HepG2 (cell line): ENCODE measurements around the gene DDAH2. TPM values are rescaled to one million over a fixed set of nuclear protein-coding genes. Genes with fewer than 3 reads are reported as not detected.

ENCODE experiments used
- ATAC-seq: fragments of 200-7000 bp; cut with Tn5 transposase; 3 replicates; pipeline ENCODE4 v1.9.1; 2020; ENCODE audit warnings: mild to moderate bottlenecking, moderate library complexity
- BruUV-seq: library from RNA; stranded (reverse); fragments of 400-500 nt; replicated peaks from 2 replicates; lab custom pipeline; 2021; lab: Mats Ljungman, UMichigan
- CTCF ChIA-PET: fragments of 300-600 bp; formaldehyde crosslinking; extraction: SDS; loops from one replicate; lab custom pipeline; 2021; ENCODE audit warnings: low total read pairs, inconsistent platforms, low intra/inter-chr PET ratio; lab: Yijun Ruan, JAX
- POLR2A ChIA-PET: fragments of 350-600 bp; sonication (Branson Sonifier 250); formaldehyde crosslinking; loops from one replicate; lab custom pipeline; 2020; ENCODE audit warnings: antibody characterized with exemption, inconsistent platforms; lab: Yijun Ruan, JAX
- DNase-seq: peaks from one replicate; pipeline ENCODE4 v3.0.0-alpha.2; 2015; ENCODE audit warnings: low spot score
- FAIRE-seq: peaks from 3 replicates; lab custom pipeline; 2011; peaks lifted over from hg19 to GRCh38; lab: Jason Lieb, UNC
- H2AFZ ChIP-seq: one replicate; pipeline ENCODE4 v1.6.1; 2011; ENCODE audit warnings: low read length, inconsistent platforms
- H3K27ac ChIP-seq: fragments of 300-600 bp; 3 replicates; pipeline ENCODE4 v1.8.0; 2011; ENCODE audit warnings: mixed run types, mild to moderate bottlenecking, mixed read lengths, low read length, inconsistent platforms; ENCODE audit not compliant: insufficient read depth; ENCODE audit errors: extremely low read length
- H3K27me3 ChIP-seq, 2 experiments: fragments of 200-600 bp in 1 of 2; 2 replicates in 1 of 2; 3 replicates in 1 of 2; pipeline versions ENCODE4 v1.6.0 to v1.8.0; 2011; ENCODE audit warnings: low read length in 2 of 2, mild to moderate bottlenecking in 2 of 2, moderate library complexity in 2 of 2, inconsistent platforms in 1 of 2; ENCODE audit not compliant: insufficient read depth in 2 of 2, control insufficient read depth in 1 of 2
- H3K36me3 ChIP-seq, 2 experiments: fragments of 200-600 bp in 1 of 2; replicated peaks in 1 of 2; 2 replicates in 1 of 2; 3 replicates in 1 of 2; pipeline versions ENCODE4 v1.5.1 to v1.8.0; 2011; ENCODE audit warnings: low read length in 2 of 2, inconsistent platforms in 1 of 2; ENCODE audit not compliant: insufficient read depth in 2 of 2, control insufficient read depth in 1 of 2
- H3K4me1 ChIP-seq: 2 replicates; pipeline ENCODE4 v1.5.1; 2012; ENCODE audit warnings: low read length, inconsistent platforms; ENCODE audit not compliant: insufficient read depth
- H3K4me2 ChIP-seq: 2 replicates; pipeline ENCODE4 v1.6.0; 2011; ENCODE audit warnings: low read depth, low read length, inconsistent platforms
- H3K4me3 ChIP-seq, 3 experiments: fragments of 200-600 bp in 1 of 3; sonication (generic), shearing (Covaris generic) in 1 of 3; replicated peaks in 1 of 3; 2 replicates each; pipeline ENCODE4 v1.5.1; 2011 to 2016; ENCODE audit warnings: low read length in 3 of 3, inconsistent platforms in 2 of 3, low read depth in 2 of 3, mild to moderate bottlenecking in 2 of 3, control low read depth in 1 of 3, mixed read lengths in 1 of 3; ENCODE audit not compliant: insufficient read depth in 1 of 3
- H3K79me2 ChIP-seq: one replicate; pipeline ENCODE4 v1.6.1; 2011; ENCODE audit warnings: low read length, inconsistent platforms; ENCODE audit not compliant: insufficient read depth
- H3K9ac ChIP-seq: 2 replicates; pipeline ENCODE4 v1.6.0; 2011; ENCODE audit warnings: mild to moderate bottlenecking, low read depth, low read length, inconsistent platforms; ENCODE audit not compliant: insufficient read depth
- H3K9me3 ChIP-seq: 2 replicates; pipeline ENCODE4 v1.5.1; 2012; ENCODE audit warnings: mild to moderate bottlenecking, low read length
- H4K20me1 ChIP-seq: 2 replicates; pipeline ENCODE4 v1.6.0; 2011; ENCODE audit warnings: inconsistent platforms, mild to moderate bottlenecking, low read length, moderate library complexity; ENCODE audit not compliant: insufficient read depth
- EHMT2 ChIP-seq: fragments of 200-600 bp; sonication (generic); IDR thresholded peaks from 2 replicates; pipeline ENCODE4 v1.7.0; 2017; ENCODE audit warnings: antibody characterized with exemption, low read depth, low read length, borderline replicate concordance
- MBNL3 ChIP-seq: fragments of 250-450 bp; sonication (Bioruptor Pico); conservative IDR thresholded peaks from 2 replicates; pipeline ENCODE4 v1.8.0; 2022; ENCODE audit warnings: mild to moderate bottlenecking, inconsistent platforms
- POGK ChIP-seq: sonication (generic); formaldehyde crosslinking; conservative IDR thresholded peaks from 2 replicates; pipeline ENCODE4 v1.8.0; 2022; ENCODE audit warnings: mild to moderate bottlenecking, moderate library complexity, missing genetic modification reagents
- RCOR2 ChIP-seq: IDR thresholded peaks from 2 replicates; pipeline ENCODE4 v1.6.1; 2016; ENCODE audit warnings: missing biosample characterization, missing genetic modification reagents
- REST ChIP-seq, 2 experiments: IDR thresholded peaks; 2 replicates each; pipeline ENCODE4 v1.6.1; 2011 to 2012; ENCODE audit warnings: low read length in 2 of 2, borderline replicate concordance in 1 of 2, low read depth in 1 of 2, mild to moderate bottlenecking in 1 of 2, moderate library complexity in 1 of 2
- ZFP62 ChIP-seq: sonication (generic); formaldehyde crosslinking; IDR thresholded peaks from 2 replicates; pipeline ENCODE4 v1.4.0; 2020; ENCODE audit warnings: missing genetic modification reagents
- ZFP90 ChIP-seq: sonication (generic); formaldehyde crosslinking; IDR thresholded peaks from 2 replicates; pipeline ENCODE4 v1.8.0; 2022; ENCODE audit warnings: missing genetic modification reagents, mild to moderate bottlenecking, inconsistent platforms, borderline replicate concordance
- ZNF792 ChIP-seq: IDR thresholded peaks from 2 replicates; pipeline ENCODE4 v1.6.1; 2016
- WGBS: methylation state at CpG from one replicate; pipeline ENCODE4 v1.1.6; 2017; ENCODE audit warnings: low lambda C conversion rate; 5-methylcytosine and 5-hydroxymethylcytosine counted together
- in situ Hi-C: cut with HindIII; loops from 2 replicates; pipeline ENCODE4 v1.10.0; 2017; ENCODE audit warnings: low pct_unique_long_range_greater_than_20kb; ENCODE audit not compliant: extremely low pct_ligation_motif_present
- intact Hi-C: fragments of 100-400 bp; cut with micrococcal nuclease; formaldehyde crosslinking; loops from one replicate; pipeline ENCODE4 v1.10.0; 2022; ENCODE audit not compliant: unreplicated experiment
- polyA plus RNA-seq, 8 experiments: library from polyadenylated mRNA; depleted of rRNA in 3 of 8; stranded (reverse) in 7 of 8; unstranded in 1 of 8; fragments of >200 nt; fragmentation: Illumina TruSeq in 4 of 8; extraction: Trizol in 4 of 8; gene quantifications; 2 replicates each; pipeline versions ENCODE4 v1.2.1 to v1.2.3, GENCODE V29; 2011 to 2016; ENCODE audit warnings: low read depth in 4 of 8, missing spikeins in 1 of 8, mixed read lengths in 1 of 8; ENCODE audit not compliant: insufficient read depth in 1 of 8
- total RNA-seq, 5 experiments: library from RNA; depleted of rRNA; stranded (reverse); fragments of >200 nt; fragmentation: Illumina TruSeq; extraction: Trizol; gene quantifications; 2 replicates each; pipeline ENCODE4 v1.2.3, GENCODE V29; 2016; ENCODE audit warnings: low read depth in 1 of 5
- TF ChIP-seq, protein P1 (sequence below): sonication (generic); formaldehyde crosslinking; IDR thresholded peaks from 2 replicates; pipeline ENCODE4 v1.4.0; 2020; ENCODE audit warnings: missing genetic modification reagents, borderline replicate concordance
- TF ChIP-seq, protein P2 (sequence below): sonication (generic); formaldehyde crosslinking; IDR thresholded peaks from 2 replicates; pipeline ENCODE4 v1.8.1; 2023; ENCODE audit warnings: mild to moderate bottlenecking, moderate library complexity, missing genetic modification reagents
- TF ChIP-seq, protein P3 (sequence below): sonication (generic); formaldehyde crosslinking; IDR thresholded peaks from 2 replicates; pipeline ENCODE4 v1.9.0; 2021; ENCODE audit warnings: missing genetic modification reagents, mild to moderate bottlenecking, borderline replicate concordance

Gene DDAH2
- total and polyA plus RNA-seq, 2 of the 13 experiments (the other 11 are each of a cell fraction or from before 2014, with no cell fraction given): 16.4 to 21.1 TPM

- Histone ChIP-seq H4K20me1 (no peaks in the 10 kb centered on the region), H3K36me3 (peaks cover 0 to 2% of the 10 kb centered on the region in 2 experiments; a peak in 3 of 5 replicates), H3K27me3 (no peaks in the 10 kb centered on the region), H3K4me2 (no peak within 1 kb of the TSS), H3K9ac (no peak within 1 kb of the TSS), H3K9me3 (no peaks in the 10 kb centered on the region), H3K4me3 (no peak within 1 kb of the TSS), H3K79me2 (no peaks in the 10 kb centered on the region), H3K4me1 (peaks cover 45% of the 10 kb centered on the region), H3K27ac (no peak within 1 kb of the TSS), H2AFZ (no peak within 1 kb of the TSS)
- WGBS: 77% methylated on average over 4 of the region's 4 CpGs
- FAIRE-seq (no peak), DNase-seq (no peak), ATAC-seq (no peak)
- intact Hi-C loops: no loop called here
- no TSS peak for BruUV-seq
- CTCF ChIA-PET: no interaction called here
- POLR2A ChIA-PET: interaction anchor here (1.0 to 11.5 kb wide), 3 partner anchors 24 to 25 kb away, joined by 3 to 96 read pairs (median 10); partner anchors contain the start of genes CLIC1 and MSH5
- in situ Hi-C loops: no loop called here
- TF ChIP-seq POGK (CRISPR knock-in tag): no peak
- TF ChIP-seq ZNF792 (CRISPR knock-in tag): no peak
- TF ChIP-seq, protein P1, sequence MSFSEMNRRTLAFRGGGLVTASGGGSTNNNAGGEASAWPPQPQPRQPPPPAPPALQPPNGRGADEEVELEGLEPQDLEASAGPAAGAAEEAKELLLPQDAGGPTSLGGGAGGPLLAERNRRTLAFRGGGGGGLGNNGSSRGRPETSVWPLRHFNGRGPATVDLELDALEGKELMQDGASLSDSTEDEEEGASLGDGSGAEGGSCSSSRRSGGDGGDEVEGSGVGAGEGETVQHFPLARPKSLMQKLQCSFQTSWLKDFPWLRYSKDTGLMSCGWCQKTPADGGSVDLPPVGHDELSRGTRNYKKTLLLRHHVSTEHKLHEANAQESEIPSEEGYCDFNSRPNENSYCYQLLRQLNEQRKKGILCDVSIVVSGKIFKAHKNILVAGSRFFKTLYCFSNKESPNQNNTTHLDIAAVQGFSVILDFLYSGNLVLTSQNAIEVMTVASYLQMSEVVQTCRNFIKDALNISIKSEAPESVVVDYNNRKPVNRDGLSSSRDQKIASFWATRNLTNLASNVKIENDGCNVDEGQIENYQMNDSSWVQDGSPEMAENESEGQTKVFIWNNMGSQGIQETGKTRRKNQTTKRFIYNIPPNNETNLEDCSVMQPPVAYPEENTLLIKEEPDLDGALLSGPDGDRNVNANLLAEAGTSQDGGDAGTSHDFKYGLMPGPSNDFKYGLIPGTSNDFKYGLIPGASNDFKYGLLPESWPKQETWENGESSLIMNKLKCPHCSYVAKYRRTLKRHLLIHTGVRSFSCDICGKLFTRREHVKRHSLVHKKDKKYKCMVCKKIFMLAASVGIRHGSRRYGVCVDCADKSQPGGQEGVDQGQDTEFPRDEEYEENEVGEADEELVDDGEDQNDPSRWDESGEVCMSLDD: no peak
- no peak for TF ChIP-seq MBNL3 (CRISPR knock-in tag)
- no peak for TF ChIP-seq EHMT2
- TF ChIP-seq RCOR2 (CRISPR knock-in tag): no peak
- TF ChIP-seq, protein P2, sequence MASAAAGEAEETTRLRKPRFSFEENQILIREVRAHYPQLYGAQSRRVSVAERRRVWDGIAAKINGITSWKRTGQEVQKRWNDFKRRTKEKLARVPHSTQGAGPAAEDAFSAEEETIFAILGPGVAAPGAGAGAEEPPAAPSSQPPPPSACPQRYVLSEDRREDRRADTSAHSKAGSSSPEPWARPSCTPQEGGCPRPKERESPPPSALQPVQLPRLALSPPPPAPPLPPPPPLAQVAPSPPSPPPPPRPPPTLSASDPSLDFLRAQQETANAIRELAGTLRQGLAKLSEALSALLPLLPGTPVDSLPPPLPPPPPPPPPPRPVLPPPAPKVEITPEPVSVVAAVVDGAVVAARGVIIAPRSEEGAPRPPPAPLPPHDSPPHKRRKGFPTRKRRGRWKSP (CRISPR knock-in tag): no peak
- TF ChIP-seq, protein P3, sequence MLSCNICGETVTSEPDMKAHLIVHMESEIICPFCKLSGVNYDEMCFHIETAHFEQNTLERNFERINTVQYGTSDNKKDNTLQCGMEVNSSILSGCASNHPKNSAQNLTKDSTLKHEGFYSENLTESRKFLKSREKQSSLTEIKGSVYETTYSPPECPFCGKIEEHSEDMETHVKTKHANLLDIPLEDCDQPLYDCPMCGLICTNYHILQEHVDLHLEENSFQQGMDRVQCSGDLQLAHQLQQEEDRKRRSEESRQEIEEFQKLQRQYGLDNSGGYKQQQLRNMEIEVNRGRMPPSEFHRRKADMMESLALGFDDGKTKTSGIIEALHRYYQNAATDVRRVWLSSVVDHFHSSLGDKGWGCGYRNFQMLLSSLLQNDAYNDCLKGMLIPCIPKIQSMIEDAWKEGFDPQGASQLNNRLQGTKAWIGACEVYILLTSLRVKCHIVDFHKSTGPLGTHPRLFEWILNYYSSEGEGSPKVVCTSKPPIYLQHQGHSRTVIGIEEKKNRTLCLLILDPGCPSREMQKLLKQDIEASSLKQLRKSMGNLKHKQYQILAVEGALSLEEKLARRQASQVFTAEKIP (CRISPR knock-in tag): no peak
- TF ChIP-seq ZFP62: no peak
- no peak for TF ChIP-seq ZFP90 (CRISPR knock-in tag)
- TF ChIP-seq REST (IDR thresholded peaks at IDR 0.05; ENCODE audit: borderline replicate concordance in 1 of 2, low read depth in 1 of 2, low read length in 2 of 2): no peak
Observed at GRCh38 chr6:31762356-31762755, 33.3 kb upstream of the DDAH2 start, which contains the start of gene SAPCD1. Gene SAPCD1, plus strand, starts transcription at chr6:31762656. Its CDS starts 399 bp downstream, at chr6:31763055.
